GM21381 (cell line): ENCODE results near the gene PRPF19.

Experiments
- ATAC-seq: cut with Tn5 transposase; IDR thresholded peaks from one replicate; pipeline ENCODE4 v1.9.1; 2021; ENCODE audit warnings: mild to moderate bottlenecking, moderate library complexity; ENCODE audit not compliant: unreplicated experiment

The PRPF19 gene

GRCh38 chr11:60938500-60938899 is 32.1 kb upstream of the PRPF19 start:
- no peak for ATAC-seq

GRCh38 chr11:60937811-60938210 is 31.4 kb upstream of the PRPF19 start:
- no peak for ATAC-seq

- no peak for ATAC-seq
Observed at GRCh38 chr11:60937144-60937527, 30.8 kb upstream of the PRPF19 start.

GRCh38 chr11:60936467-60937143 is 30.2 kb upstream of the PRPF19 start:
- ATAC-seq, result no peak

GRCh38 chr11:60935676-60936442 is 29.5 kb upstream of the PRPF19 start:
- no peak for ATAC-seq

- no peak for ATAC-seq
Observed at GRCh38 chr11:60934790-60935605, 28.6 kb upstream of the PRPF19 start.

GRCh38 chr11:60934124-60934789 is 27.9 kb upstream of the PRPF19 start:
- no peak for ATAC-seq

- no peak for ATAC-seq
Observed at GRCh38 chr11:60933416-60934123, 27.2 kb upstream of the PRPF19 start.

GRCh38 chr11:60932605-60933356 is 26.4 kb upstream of the PRPF19 start:
- ATAC-seq, result no peak

GRCh38 chr11:60931917-60932316 is 25.5 kb upstream of the PRPF19 start:
- ATAC-seq, result no peak

GRCh38 chr11:60930394-60930793 is 24.0 kb upstream of the PRPF19 start:
- no peak for ATAC-seq

- no peak for ATAC-seq
Observed at GRCh38 chr11:60929764-60930163, 23.4 kb upstream of the PRPF19 start.

- ATAC-seq, result no peak
Observed at GRCh38 chr11:60928563-60929001, 22.2 kb upstream of the PRPF19 start.

- no peak for ATAC-seq
Observed at GRCh38 chr11:60927600-60927999, 21.2 kb upstream of the PRPF19 start.

GRCh38 chr11:60927061-60927592 is 20.7 kb upstream of the PRPF19 start:
- no peak for ATAC-seq

GRCh38 chr11:60926500-60926899 is 20.1 kb upstream of the PRPF19 start:
- ATAC-seq, result no peak

GRCh38 chr11:60925868-60926267 is 19.5 kb upstream of the PRPF19 start:
- ATAC-seq, result no peak

- no peak for ATAC-seq
Observed at GRCh38 chr11:60924906-60925853, 18.8 kb upstream of the PRPF19 start.
